Lower leg skin (tissue), 3 donors: Measurements from ENCODE around the gene LRTM1.

ENCODE experiments used
- CTCF ChIP-seq, 3 donors: fragments of 450-650 bp; IDR thresholded peaks; one replicate each; pipeline ENCODE4 v1.5.1; 2016; ENCODE audit warnings: antibody characterized with exemption in 3 of 3, mild to moderate bottlenecking in 3 of 3, moderate library complexity in 2 of 3
- POLR2A ChIP-seq, 2 donors: fragments of 450-650 bp; IDR thresholded peaks; one replicate each; pipeline ENCODE4 v1.6.1; 2016 to 2017; ENCODE audit warnings: antibody characterized with exemption in 2 of 2, mild to moderate bottlenecking in 1 of 2, moderate library complexity in 1 of 2

- TF ChIP-seq POLR2A (IDR thresholded peaks at IDR 0.05) (no peak), CTCF (IDR thresholded peaks at IDR 0.05) (no peak)
Measured at GRCh38 chr3:54873059-54874010, 54.5 kb downstream of the LRTM1 start.
